Stomach (tissue), 9 donors: Measurements from ENCODE around the gene MATK. TPM values are rescaled to one million over a fixed set of nuclear protein-coding genes. Genes with fewer than 3 reads are reported as not detected.

Experiments used
- DNase-seq, 2 donors: peaks; one replicate each; pipeline versions ENCODE4 v3.0.0 to v3.0.0-alpha.2; 2013 to 2019
- H3K27ac ChIP-seq, 5 donors: fragments of 200-600 bp in 4 of 5; sonication (generic) in 4 of 5; one replicate each; pipeline ENCODE4 v1.5.1; 2013 to 2019; ENCODE audit warnings: mild to moderate bottlenecking in 1 of 5, moderate library complexity in 1 of 5
- H3K27me3 ChIP-seq, 3 donors: fragments of 200-600 bp; sonication (generic); one replicate each; pipeline ENCODE4 v1.5.1; 2017 to 2019; ENCODE audit warnings: mixed run types in 1 of 3
- H3K36me3 ChIP-seq, 4 donors: fragments of 200-600 bp; sonication (generic); 1 replicate in 3 of 4; 2 replicates in 1 of 4; pipeline ENCODE4 v1.5.1; 2016 to 2019
- H3K4me1 ChIP-seq, 4 donors: fragments of 200-600 bp; sonication (generic); one replicate each; pipeline ENCODE4 v1.5.1; 2016 to 2019
- H3K4me3 ChIP-seq, 4 donors: fragments of 200-600 bp; sonication (generic) in 3 of 4; one replicate each; pipeline ENCODE4 v1.5.1; 2016 to 2019; ENCODE audit warnings: mild to moderate bottlenecking in 1 of 4
- H3K9me3 ChIP-seq, 4 donors: fragments of 200-600 bp; sonication (generic); one replicate each; pipeline ENCODE4 v1.5.1; 2016 to 2019
- EP300 ChIP-seq: sonication (generic); formaldehyde crosslinking; IDR thresholded peaks from one replicate; pipeline ENCODE4 v1.6.1; 2017; ENCODE audit warnings: antibody characterized with exemption
- POLR2A ChIP-seq, 4 donors: fragments of 450-650 bp; IDR thresholded peaks; one replicate each; pipeline ENCODE4 v1.6.1; 2016; ENCODE audit warnings: antibody characterized with exemption in 4 of 4, control low read depth in 2 of 4, mild to moderate bottlenecking in 1 of 4, moderate library complexity in 1 of 4
- POLR2AphosphoS5 ChIP-seq, 3 donors: sonication (generic); formaldehyde crosslinking; IDR thresholded peaks; one replicate each; pipeline ENCODE4 v1.6.1; 2016; ENCODE audit warnings: antibody characterized with exemption in 3 of 3
- WGBS, 5 donors: extraction: QIAGEN DNeasy Blood & Tissue Kit in 3 of 5; methylation state at CpG; one replicate each; pipeline versions ENCODE4 v1.1.5 to v1.1.7; 2013 to 2018; 5-methylcytosine and 5-hydroxymethylcytosine counted together
- intact Hi-C: fragments of 100-400 bp; cut with DNase I; formaldehyde crosslinking; loops from one replicate; pipeline ENCODE4 v1.15.1; 2023; ENCODE audit warnings: low total_unique reads
- polyA plus RNA-seq, 3 donors: library from polyadenylated mRNA; stranded (reverse); fragments of 200-250 nt; gene quantifications; one replicate each; pipeline ENCODE4 v1.2.3, GENCODE V29; 2013
- total RNA-seq, 5 donors: library from RNA; depleted of rRNA; stranded (reverse); fragments of >200 nt; gene quantifications; one replicate each; pipeline versions ENCODE4 v1.1.0 to v1.2.3, GENCODE V29; 2014 to 2016
- TF ChIP-seq, protein P1 (sequence below), 7 experiments: fragments of 450-650 bp in 4 of 7; fragments of 200-600 bp in 3 of 7; sonication (generic) in 3 of 7; IDR thresholded peaks; one replicate each; pipeline ENCODE4 v1.5.1; 2016 to 2019; ENCODE audit warnings: antibody characterized with exemption in 7 of 7, control low read depth in 2 of 7, mild to moderate bottlenecking in 1 of 7
- donor health status: healthy with polysubstance abuse.
- donor health status: Bipolar disorder and iron deficiency.
- donor health status: healthy.

MATK gene
- total and polyA plus RNA-seq, 8 donors, result 1.4 to 48.7 (median 3.4) TPM; not detected in 1

GRCh38 chr19:3752492-3752891, 33.7 kb downstream of the MATK start:
- Histone ChIP-seq H3K9me3 (no peaks in the 10 kb centered on the region), H3K27me3 (peaks cover 0 to 4% (median 0%) of the 10 kb centered on the region in 3 donors), H3K27ac (no peak overlapping the region), H3K4me3 (no peak overlapping the region), H3K36me3 (peaks cover 39 to 74% (median 69%) of the 10 kb centered on the region in 4 donors), H3K4me1 (peaks cover 0 to under 1% (median 0%) of the 10 kb centered on the region in 4 donors)
- 81 to 89% (median 84%) methylated on average over 12 to 25 of the region's 25 CpGs; no CpG with 5 or more reads in 1 of the 5 donors for WGBS, 5 donors
- DNase-seq, result no peak
- intact Hi-C loops, result no loop called here
- TF ChIP-seq EP300, result no peak
- no peak for TF ChIP-seq POLR2AphosphoS5 (IDR thresholded peaks at IDR 0.05)
- TF ChIP-seq, protein P1, sequence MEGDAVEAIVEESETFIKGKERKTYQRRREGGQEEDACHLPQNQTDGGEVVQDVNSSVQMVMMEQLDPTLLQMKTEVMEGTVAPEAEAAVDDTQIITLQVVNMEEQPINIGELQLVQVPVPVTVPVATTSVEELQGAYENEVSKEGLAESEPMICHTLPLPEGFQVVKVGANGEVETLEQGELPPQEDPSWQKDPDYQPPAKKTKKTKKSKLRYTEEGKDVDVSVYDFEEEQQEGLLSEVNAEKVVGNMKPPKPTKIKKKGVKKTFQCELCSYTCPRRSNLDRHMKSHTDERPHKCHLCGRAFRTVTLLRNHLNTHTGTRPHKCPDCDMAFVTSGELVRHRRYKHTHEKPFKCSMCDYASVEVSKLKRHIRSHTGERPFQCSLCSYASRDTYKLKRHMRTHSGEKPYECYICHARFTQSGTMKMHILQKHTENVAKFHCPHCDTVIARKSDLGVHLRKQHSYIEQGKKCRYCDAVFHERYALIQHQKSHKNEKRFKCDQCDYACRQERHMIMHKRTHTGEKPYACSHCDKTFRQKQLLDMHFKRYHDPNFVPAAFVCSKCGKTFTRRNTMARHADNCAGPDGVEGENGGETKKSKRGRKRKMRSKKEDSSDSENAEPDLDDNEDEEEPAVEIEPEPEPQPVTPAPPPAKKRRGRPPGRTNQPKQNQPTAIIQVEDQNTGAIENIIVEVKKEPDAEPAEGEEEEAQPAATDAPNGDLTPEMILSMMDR (IDR thresholded peaks at IDR 0.05), result no peak
- no peak for TF ChIP-seq POLR2A (IDR thresholded peaks at IDR 0.05)

GRCh38 chr19:3751236-3751635, 34.9 kb downstream of the MATK start:
- 91 to 97% (median 96%) methylated on average over 19 to 30 of the region's 30 CpGs for WGBS, 5 donors
- no peak for DNase-seq
- no peak overlapping the region for H3K27ac ChIP-seq
- peaks cover 0 to 14% (median 0%) of the 10 kb centered on the region in 3 donors for H3K27me3 ChIP-seq
- TF ChIP-seq, protein P1 (IDR thresholded peaks at IDR 0.05), result no peak
- TF ChIP-seq EP300 (no peak), POLR2AphosphoS5 (IDR thresholded peaks at IDR 0.05) (no peak), POLR2A (IDR thresholded peaks at IDR 0.05) (no peak)
- intact Hi-C loops, result no loop called here
- no peaks in the 10 kb centered on the region for H3K4me1 ChIP-seq
- no peak overlapping the region for H3K4me3 ChIP-seq
- no peaks in the 10 kb centered on the region for H3K9me3 ChIP-seq
- peaks cover 33 to 77% (median 73%) of the 10 kb centered on the region in 4 donors for H3K36me3 ChIP-seq

DNA sequence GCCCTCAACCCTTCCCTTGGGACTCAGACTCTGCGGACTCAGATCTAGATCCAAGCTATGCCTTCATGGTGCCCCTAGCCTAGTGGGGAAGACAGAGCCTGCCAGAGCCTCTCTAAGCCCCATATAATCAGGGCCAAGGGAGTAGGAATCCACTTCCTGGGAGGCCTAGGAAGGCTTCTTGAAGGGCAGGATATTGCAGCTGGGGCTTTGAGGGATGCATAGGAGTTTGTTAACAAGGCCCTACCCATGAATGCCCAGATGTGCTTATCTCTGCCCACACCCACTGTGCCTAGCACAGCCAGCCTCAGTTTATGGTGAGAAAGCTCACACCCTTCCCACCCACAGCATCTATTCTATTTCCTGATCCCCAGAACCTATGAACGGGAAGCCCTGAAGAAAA, 36.0 kb downstream of the MATK start:
- intact Hi-C loops, result no loop called here
- H3K4me1 ChIP-seq, result no peaks in the 10 kb centered on the region
- H3K27me3 ChIP-seq, result peaks cover 0 to 18% (median 0%) of the 10 kb centered on the region in 3 donors
- no peaks in the 10 kb centered on the region for H3K9me3 ChIP-seq
- no peak overlapping the region for H3K4me3 ChIP-seq
- H3K27ac ChIP-seq, result no peak overlapping the region
- peaks cover 33 to 87% (median 82%) of the 10 kb centered on the region in 4 donors for H3K36me3 ChIP-seq
- DNase-seq, result no peak
- 98 to 100% (median 98%) methylated on average over 2 of the region's 2 CpGs for WGBS, 5 donors
- TF ChIP-seq EP300, result no peak
- TF ChIP-seq POLR2A (IDR thresholded peaks at IDR 0.05), result no peak
- TF ChIP-seq POLR2AphosphoS5 (IDR thresholded peaks at IDR 0.05), result no peak
- TF ChIP-seq, protein P1 (IDR thresholded peaks at IDR 0.05), result no peak

- no peaks in the 10 kb centered on the region for H3K4me1 ChIP-seq
- no peak overlapping the region for H3K27ac ChIP-seq
- H3K27me3 ChIP-seq, result peaks cover 0 to 18% (median 0%) of the 10 kb centered on the region in 3 donors
- TF ChIP-seq EP300 (no peak), POLR2AphosphoS5 (IDR thresholded peaks at IDR 0.05) (peak in 1 of 3 donors; percentile 54)
- H3K9me3 ChIP-seq, result no peaks in the 10 kb centered on the region
- 37 to 53% (median 50%) methylated on average over 8 of the region's 8 CpGs for whole genome bisulfite sequencing, 5 donors
- H3K4me3 ChIP-seq, result no peak overlapping the region
- H3K36me3 ChIP-seq, result peaks cover 33 to 86% (median 77%) of the 10 kb centered on the region in 4 donors
- intact Hi-C loops, result no loop called here
- DNase-seq, result peak in 1 of 2 donors; percentile 64
Measured at GRCh38 chr19:3748965-3749364, 37.2 kb downstream of the MATK start.

DNA sequence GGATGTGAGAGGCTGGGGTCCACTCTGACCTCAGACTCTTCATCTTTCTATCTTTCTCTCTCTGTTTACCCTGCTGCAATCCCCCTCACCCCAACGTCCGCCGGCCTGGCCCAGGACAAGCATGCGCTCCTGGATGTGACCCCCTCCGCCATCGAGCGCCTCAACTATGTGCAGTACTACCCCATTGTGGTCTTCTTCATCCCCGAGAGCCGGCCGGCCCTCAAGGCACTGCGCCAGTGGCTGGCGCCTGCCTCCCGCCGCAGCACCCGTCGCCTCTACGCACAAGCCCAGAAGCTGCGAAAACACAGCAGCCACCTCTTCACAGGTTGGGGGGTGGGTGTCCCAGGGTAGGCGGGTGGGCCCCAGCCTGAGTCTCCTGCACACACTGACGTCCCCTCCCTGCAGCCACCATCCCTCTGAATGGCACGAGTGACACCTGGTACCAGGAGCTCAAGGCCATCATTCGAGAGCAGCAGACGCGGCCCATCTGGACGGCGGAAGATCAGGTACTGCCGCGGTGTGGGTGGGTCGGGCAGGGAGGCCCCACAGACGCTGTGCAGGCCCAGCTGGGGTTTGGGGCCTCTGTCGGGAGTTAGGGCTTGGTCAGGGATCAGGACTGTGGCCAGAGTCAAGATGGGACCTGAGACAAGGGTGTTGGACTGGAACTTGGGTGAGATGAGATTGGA, 39.7 kb downstream of the MATK start:
- WGBS, 5 donors, result 73 to 82% (median 80%) methylated on average over 28 to 31 of the region's 31 CpGs
- Histone ChIP-seq H3K36me3 (peaks cover 12 to 83% (median 68%) of the 10 kb centered on the region in 4 donors), H3K4me1 (no peaks in the 10 kb centered on the region), H3K27me3 (peaks cover 0 to 18% (median 0%) of the 10 kb centered on the region in 3 donors), H3K9me3 (no peaks in the 10 kb centered on the region), H3K27ac (no peak overlapping the region), H3K4me3 (no peak overlapping the region)
- intact Hi-C loops, result no loop called here
- no peak for DNase-seq
- TF ChIP-seq EP300, result no peak
- TF ChIP-seq, protein P1 (IDR thresholded peaks at IDR 0.05), result no peak
- TF ChIP-seq POLR2A (IDR thresholded peaks at IDR 0.05), result no peak
- no peak for TF ChIP-seq POLR2AphosphoS5 (IDR thresholded peaks at IDR 0.05)
